SK-N-SH treated with all-trans-retinoic acid at 6 μM for 48 hours (cell line): ENCODE measurements around the gene PXK.

Source experiments
- ATAC-seq: fragments of 200-7000 bp; cut with Tn5 transposase; 3 replicates; pipeline ENCODE4 v1.9.1; 2020; ENCODE audit warnings: mild to moderate bottlenecking, moderate library complexity
- ARNTL ChIP-seq: fragments of 450-650 bp; formaldehyde crosslinking; IDR thresholded peaks from 2 replicates; pipeline ENCODE4 v1.5.0; 2020; ENCODE audit warnings: low read depth, mild to moderate bottlenecking, moderate library complexity, borderline replicate concordance
- CREB5 ChIP-seq: fragments of 250-450 bp; sonication (Bioruptor Pico); IDR thresholded peaks from 2 replicates; pipeline ENCODE4 v1.5.1; 2020; ENCODE audit warnings: low read depth, mild to moderate bottlenecking, moderate library complexity
- CSDC2 ChIP-seq: fragments of 250-450 bp; sonication (Bioruptor Pico); IDR thresholded peaks from 2 replicates; pipeline ENCODE4 v1.5.0; 2020; ENCODE audit warnings: mild to moderate bottlenecking, moderate library complexity
- ESRRG ChIP-seq: fragments of 250-450 bp; sonication (Bioruptor Pico); IDR thresholded peaks from 2 replicates; pipeline ENCODE4 v1.6.1; 2021; ENCODE audit warnings: mild to moderate bottlenecking
- GLIS3 ChIP-seq: fragments of 250-450 bp; sonication (Bioruptor Pico); IDR thresholded peaks from 2 replicates; pipeline ENCODE4 v1.5.0; 2020; ENCODE audit warnings: mild to moderate bottlenecking, moderate library complexity
- ISL1 ChIP-seq: fragments of 250-450 bp; sonication (Bioruptor Pico); IDR thresholded peaks from 2 replicates; pipeline ENCODE4 v2.1.2; 2022; ENCODE audit warnings: mild to moderate bottlenecking, moderate library complexity
- OSR1 ChIP-seq: fragments of 250-450 bp; sonication (Bioruptor Pico); IDR thresholded peaks from 2 replicates; pipeline ENCODE4 v1.8.0; 2022; ENCODE audit warnings: moderate library complexity, mild to moderate bottlenecking, inconsistent platforms
- PATZ1 ChIP-seq: fragments of 250-450 bp; sonication (Bioruptor Pico); IDR thresholded peaks from 2 replicates; pipeline ENCODE4 v1.8.0; 2020; ENCODE audit warnings: mild to moderate bottlenecking, moderate library complexity, borderline replicate concordance
- POU6F1 ChIP-seq: fragments of 250-450 bp; sonication (Bioruptor Pico); IDR thresholded peaks from 2 replicates; pipeline ENCODE4 v1.8.0; 2021; ENCODE audit warnings: low read depth, mild to moderate bottlenecking, moderate library complexity, borderline replicate concordance
- PPARA ChIP-seq: fragments of 250-450 bp; sonication (Bioruptor Pico); IDR thresholded peaks from 2 replicates; pipeline ENCODE4 v1.5.0; 2020; ENCODE audit warnings: mild to moderate bottlenecking, borderline replicate concordance
- RARB ChIP-seq: fragments of 250-450 bp; sonication (Bioruptor Pico); IDR thresholded peaks from 2 replicates; pipeline ENCODE4 v1.8.0; 2021; ENCODE audit warnings: mild to moderate bottlenecking, moderate library complexity
- TCF4 ChIP-seq: fragments of 250-450 bp; sonication (Bioruptor Pico); IDR thresholded peaks from 2 replicates; pipeline ENCODE4 v1.8.0; 2021; ENCODE audit warnings: mild to moderate bottlenecking, moderate library complexity, borderline replicate concordance
- TOX ChIP-seq: fragments of 250-450 bp; sonication (Bioruptor Pico); IDR thresholded peaks from 2 replicates; pipeline ENCODE4 v1.8.0; 2021; ENCODE audit warnings: mild to moderate bottlenecking, moderate library complexity, borderline replicate concordance
- ZC3H10 ChIP-seq: fragments of 250-450 bp; sonication (Bioruptor Pico); IDR thresholded peaks from 2 replicates; pipeline ENCODE4 v1.5.1; 2021; ENCODE audit warnings: mild to moderate bottlenecking, moderate library complexity
- ZFP3 ChIP-seq: fragments of 250-450 bp; sonication (Bioruptor Pico); IDR thresholded peaks from 2 replicates; pipeline ENCODE4 v1.5.0; 2020; ENCODE audit warnings: mild to moderate bottlenecking, moderate library complexity
- ZFP30 ChIP-seq: fragments of 450-650 bp; formaldehyde crosslinking; IDR thresholded peaks from 2 replicates; pipeline ENCODE4 v1.5.0; 2022; ENCODE audit warnings: mild to moderate bottlenecking, moderate library complexity
- ZNF70 ChIP-seq: fragments of 450-650 bp; formaldehyde crosslinking; IDR thresholded peaks from 2 replicates; pipeline ENCODE4 v1.5.0; 2020; ENCODE audit warnings: mild to moderate bottlenecking, moderate library complexity
- ZNF8 ChIP-seq: fragments of 450-650 bp; formaldehyde crosslinking; IDR thresholded peaks from 2 replicates; pipeline ENCODE4 v1.5.0; 2020; ENCODE audit warnings: mild to moderate bottlenecking, moderate library complexity
- TF ChIP-seq, protein P1 (sequence below): fragments of 250-450 bp; sonication (Bioruptor Pico); IDR thresholded peaks from 2 replicates; pipeline ENCODE4 v1.5.0; 2020; ENCODE audit warnings: mild to moderate bottlenecking, moderate library complexity

The PXK gene

GRCh38 chr3:58473275-58473674, 140.6 kb downstream of the PXK start:
- TF ChIP-seq POU6F1 (CRISPR knock-in tag): no peak
- TF ChIP-seq PATZ1 (CRISPR knock-in tag): no peak
- no peak for TF ChIP-seq ESRRG (CRISPR knock-in tag)
- TF ChIP-seq ZNF8: no peak
- no peak for TF ChIP-seq CREB5 (CRISPR knock-in tag)
- no peak for TF ChIP-seq OSR1 (CRISPR knock-in tag)
- no peak for TF ChIP-seq TOX (CRISPR knock-in tag)
- TF ChIP-seq PPARA (CRISPR knock-in tag): no peak
- no peak for TF ChIP-seq RARB (CRISPR knock-in tag)
- TF ChIP-seq ARNTL: no peak
- TF ChIP-seq ZFP3: no peak
- no peak for TF ChIP-seq GLIS3 (CRISPR knock-in tag)
- no peak for TF ChIP-seq ZC3H10 (CRISPR knock-in tag)
- TF ChIP-seq ISL1: no peak
- no peak for TF ChIP-seq TCF4 (CRISPR knock-in tag)
- TF ChIP-seq CSDC2: no peak
- ATAC-seq: no peak

GRCh38 chr3:58474348-58474911, 141.7 kb downstream of the PXK start:
- no peak for ATAC-seq
- TF ChIP-seq CREB5 (CRISPR knock-in tag) (no peak), ZFP3 (no peak), ISL1 (no peak), POU6F1 (CRISPR knock-in tag) (no peak), TOX (CRISPR knock-in tag) (no peak), ZC3H10 (CRISPR knock-in tag) (no peak), ESRRG (CRISPR knock-in tag) (no peak), ZNF8 (no peak), GLIS3 (CRISPR knock-in tag) (no peak), OSR1 (CRISPR knock-in tag) (no peak), RARB (CRISPR knock-in tag) (no peak), PATZ1 (CRISPR knock-in tag) (no peak), ZNF70 (no peak), CSDC2 (no peak), ZFP30 (CRISPR knock-in tag) (no peak)
- TF ChIP-seq, protein P1, sequence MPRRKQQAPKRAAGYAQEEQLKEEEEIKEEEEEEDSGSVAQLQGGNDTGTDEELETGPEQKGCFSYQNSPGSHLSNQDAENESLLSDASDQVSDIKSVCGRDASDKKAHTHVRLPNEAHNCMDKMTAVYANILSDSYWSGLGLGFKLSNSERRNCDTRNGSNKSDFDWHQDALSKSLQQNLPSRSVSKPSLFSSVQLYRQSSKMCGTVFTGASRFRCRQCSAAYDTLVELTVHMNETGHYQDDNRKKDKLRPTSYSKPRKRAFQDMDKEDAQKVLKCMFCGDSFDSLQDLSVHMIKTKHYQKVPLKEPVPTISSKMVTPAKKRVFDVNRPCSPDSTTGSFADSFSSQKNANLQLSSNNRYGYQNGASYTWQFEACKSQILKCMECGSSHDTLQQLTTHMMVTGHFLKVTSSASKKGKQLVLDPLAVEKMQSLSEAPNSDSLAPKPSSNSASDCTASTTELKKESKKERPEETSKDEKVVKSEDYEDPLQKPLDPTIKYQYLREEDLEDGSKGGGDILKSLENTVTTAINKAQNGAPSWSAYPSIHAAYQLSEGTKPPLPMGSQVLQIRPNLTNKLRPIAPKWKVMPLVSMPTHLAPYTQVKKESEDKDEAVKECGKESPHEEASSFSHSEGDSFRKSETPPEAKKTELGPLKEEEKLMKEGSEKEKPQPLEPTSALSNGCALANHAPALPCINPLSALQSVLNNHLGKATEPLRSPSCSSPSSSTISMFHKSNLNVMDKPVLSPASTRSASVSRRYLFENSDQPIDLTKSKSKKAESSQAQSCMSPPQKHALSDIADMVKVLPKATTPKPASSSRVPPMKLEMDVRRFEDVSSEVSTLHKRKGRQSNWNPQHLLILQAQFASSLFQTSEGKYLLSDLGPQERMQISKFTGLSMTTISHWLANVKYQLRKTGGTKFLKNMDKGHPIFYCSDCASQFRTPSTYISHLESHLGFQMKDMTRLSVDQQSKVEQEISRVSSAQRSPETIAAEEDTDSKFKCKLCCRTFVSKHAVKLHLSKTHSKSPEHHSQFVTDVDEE: no peak
